K562 (cell line): ENCODE measurements around the gene LRFN4. TPM values are rescaled to one million over a fixed set of nuclear protein-coding genes. Genes with fewer than 3 reads are reported as not detected.
A peak's percentile ranks its signal among the peaks of the same experiment; 100 is the strongest.

ENCODE experiments used
- ARHGAP35 ChIP-seq: fragments of 450-650 bp; IDR thresholded peaks from 2 replicates; pipeline ENCODE4 v1.6.1; 2018; ENCODE audit not compliant: partially characterized antibody
- CHCHD3 ChIP-seq: fragments of 250-450 bp; sonication (Bioruptor Pico); IDR thresholded peaks from 2 replicates; pipeline ENCODE4 v2.1.2; 2022; ENCODE audit warnings: mild to moderate bottlenecking
- DMBX1 ChIP-seq: fragments of 250-450 bp; sonication (Bioruptor Pico); IDR thresholded peaks from 2 replicates; pipeline ENCODE4 v1.8.0; 2022; ENCODE audit warnings: inconsistent platforms, mild to moderate bottlenecking, moderate library complexity, borderline replicate concordance
- EWSR1 ChIP-seq: fragments of 450-650 bp; IDR thresholded peaks from 2 replicates; pipeline ENCODE4 v1.6.1; 2018; ENCODE audit warnings: borderline replicate concordance, mild to moderate bottlenecking, low read depth, moderate library complexity; ENCODE audit not compliant: partially characterized antibody
- HDAC6 ChIP-seq: IDR thresholded peaks from 2 replicates; pipeline ENCODE4 v1.6.1; 2012; ENCODE audit warnings: low read depth, mild to moderate bottlenecking, control low read depth, inconsistent platforms, low read length, moderate library complexity
- LARP7 ChIP-seq: fragments of 450-650 bp; IDR thresholded peaks from 2 replicates; pipeline ENCODE4 v1.6.1; 2016
- MTF1 ChIP-seq: fragments of 250-450 bp; sonication (Bioruptor Pico); IDR thresholded peaks from 2 replicates; pipeline ENCODE4 v1.9.0; 2021; ENCODE audit warnings: moderate library complexity, mild to moderate bottlenecking, inconsistent platforms, borderline replicate concordance
- NFATC3 ChIP-seq: fragments of 450-650 bp; IDR thresholded peaks from 2 replicates; pipeline ENCODE4 v1.6.1; 2017; ENCODE audit warnings: mild to moderate bottlenecking
- PTBP1 ChIP-seq: fragments of 200-400 bp; formaldehyde crosslinking; IDR thresholded peaks from 2 replicates; pipeline ENCODE4 v1.6.1; 2017; ENCODE audit warnings: low read depth, low read length
- ZKSCAN3 ChIP-seq: fragments of 250-450 bp; sonication (Bioruptor Pico); IDR thresholded peaks from 2 replicates; pipeline ENCODE4 v1.4.0; 2020
- ZNF263 ChIP-seq: sonication (generic); formaldehyde crosslinking; IDR thresholded peaks from 2 replicates; pipeline ENCODE4 v1.8.0; 2022; ENCODE audit warnings: mild to moderate bottlenecking, missing genetic modification reagents, borderline replicate concordance
- ZNF79 ChIP-seq: fragments of 250-450 bp; sonication (Bioruptor Pico); IDR thresholded peaks from 2 replicates; pipeline ENCODE4 v1.4.0; 2020; ENCODE audit warnings: low read depth, mild to moderate bottlenecking, moderate library complexity
- polyA plus RNA-seq, 8 experiments: library from polyadenylated mRNA; depleted of rRNA in 4 of 8; stranded (reverse) in 5 of 8; unstranded in 3 of 8; fragments of >200 nt; fragmentation: Nextera tagmentation in 2 of 8; fragmentation: Illumina TruSeq in 1 of 8; extraction: Ambion mirVana in 2 of 8; extraction: Trizol in 1 of 8; gene quantifications; 2 replicates each; pipeline versions ENCODE4 v1.2.1 to v1.2.3, GENCODE V29; 2011 to 2014; ENCODE audit warnings: inconsistent platforms in 1 of 8, missing spikeins in 1 of 8
- total RNA-seq, 7 experiments: library from RNA; depleted of rRNA in 6 of 7; stranded (reverse); fragments of >200 nt in 6 of 7; fragmentation: Illumina TruSeq in 2 of 7; extraction: Trizol in 2 of 7; gene quantifications; 2 replicates each; pipeline versions ENCODE4 v1.2.1 to v1.2.3, GENCODE V29; 2011 to 2021; ENCODE audit warnings: low replicate concordance in 1 of 7
- TF ChIP-seq, protein P1 (sequence below): fragments of 200-800 bp; sonication (Bioruptor generic); IDR thresholded peaks from 2 replicates; pipeline ENCODE4 v1.6.1; 2017; ENCODE audit warnings: missing genetic modification characterization, missing compliant biosample characterization
- TF ChIP-seq, protein P2 (sequence below): fragments of 250-450 bp; sonication (Bioruptor Pico); IDR thresholded peaks from 2 replicates; pipeline ENCODE4 v1.8.0; 2021; ENCODE audit warnings: moderate library complexity, mild to moderate bottlenecking, inconsistent platforms
- TF ChIP-seq, protein P3 (sequence below): fragments of 250-450 bp; sonication (Bioruptor Pico); IDR thresholded peaks from 2 replicates; pipeline ENCODE4 v1.4.0; 2020; ENCODE audit warnings: mild to moderate bottlenecking, moderate library complexity
- TF ChIP-seq, protein P4 (sequence below): sonication (generic); formaldehyde crosslinking; IDR thresholded peaks from 2 replicates; pipeline ENCODE4 v1.8.0; 2023; ENCODE audit warnings: mild to moderate bottlenecking, missing genetic modification reagents
- TF ChIP-seq, protein P5 (sequence below): fragments of 450-650 bp; formaldehyde crosslinking; IDR thresholded peaks from 2 replicates; pipeline ENCODE4 v1.4.0; 2020; ENCODE audit warnings: mild to moderate bottlenecking, moderate library complexity

LRFN4 gene
- total and polyA plus RNA-seq, 9 of the 15 experiments (the other 6 are each of a cell fraction or from before 2014, with no cell fraction given), result 0.10 to 60.1 (median 6.7) TPM

- TF ChIP-seq DMBX1 (CRISPR knock-in tag), result no peak
- TF ChIP-seq LARP7, result no peak
- no peak for TF ChIP-seq PTBP1
- no peak for TF ChIP-seq MTF1
- TF ChIP-seq, protein P1, sequence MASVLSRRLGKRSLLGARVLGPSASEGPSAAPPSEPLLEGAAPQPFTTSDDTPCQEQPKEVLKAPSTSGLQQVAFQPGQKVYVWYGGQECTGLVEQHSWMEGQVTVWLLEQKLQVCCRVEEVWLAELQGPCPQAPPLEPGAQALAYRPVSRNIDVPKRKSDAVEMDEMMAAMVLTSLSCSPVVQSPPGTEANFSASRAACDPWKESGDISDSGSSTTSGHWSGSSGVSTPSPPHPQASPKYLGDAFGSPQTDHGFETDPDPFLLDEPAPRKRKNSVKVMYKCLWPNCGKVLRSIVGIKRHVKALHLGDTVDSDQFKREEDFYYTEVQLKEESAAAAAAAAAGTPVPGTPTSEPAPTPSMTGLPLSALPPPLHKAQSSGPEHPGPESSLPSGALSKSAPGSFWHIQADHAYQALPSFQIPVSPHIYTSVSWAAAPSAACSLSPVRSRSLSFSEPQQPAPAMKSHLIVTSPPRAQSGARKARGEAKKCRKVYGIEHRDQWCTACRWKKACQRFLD (CRISPR knock-in tag), result no peak
- TF ChIP-seq ZNF79, result no peak
- TF ChIP-seq NFATC3, result no peak
- no peak for TF ChIP-seq ZKSCAN3 (CRISPR knock-in tag)
- no peak for TF ChIP-seq ARHGAP35
- no peak for TF ChIP-seq CHCHD3 (CRISPR knock-in tag)
- no peak for TF ChIP-seq EWSR1
- TF ChIP-seq, protein P2, sequence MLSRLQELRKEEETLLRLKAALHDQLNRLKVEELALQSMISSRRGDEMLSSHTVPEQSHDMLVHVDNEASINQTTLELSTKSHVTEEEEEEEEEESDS (CRISPR knock-in tag), result no peak
- TF ChIP-seq, protein P3, sequence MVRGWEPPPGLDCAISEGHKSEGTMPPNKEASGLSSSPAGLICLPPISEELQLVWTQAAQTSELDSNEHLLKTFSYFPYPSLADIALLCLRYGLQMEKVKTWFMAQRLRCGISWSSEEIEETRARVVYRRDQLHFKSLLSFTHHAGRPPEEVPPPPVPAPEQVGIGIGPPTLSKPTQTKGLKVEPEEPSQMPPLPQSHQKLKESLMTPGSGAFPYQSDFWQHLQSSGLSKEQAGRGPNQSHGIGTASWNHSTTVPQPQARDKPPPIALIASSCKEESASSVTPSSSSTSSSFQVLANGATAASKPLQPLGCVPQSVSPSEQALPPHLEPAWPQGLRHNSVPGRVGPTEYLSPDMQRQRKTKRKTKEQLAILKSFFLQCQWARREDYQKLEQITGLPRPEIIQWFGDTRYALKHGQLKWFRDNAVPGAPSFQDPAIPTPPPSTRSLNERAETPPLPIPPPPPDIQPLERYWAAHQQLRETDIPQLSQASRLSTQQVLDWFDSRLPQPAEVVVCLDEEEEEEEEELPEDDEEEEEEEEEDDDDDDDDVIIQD (CRISPR knock-in tag), result no peak
- TF ChIP-seq, protein P4, sequence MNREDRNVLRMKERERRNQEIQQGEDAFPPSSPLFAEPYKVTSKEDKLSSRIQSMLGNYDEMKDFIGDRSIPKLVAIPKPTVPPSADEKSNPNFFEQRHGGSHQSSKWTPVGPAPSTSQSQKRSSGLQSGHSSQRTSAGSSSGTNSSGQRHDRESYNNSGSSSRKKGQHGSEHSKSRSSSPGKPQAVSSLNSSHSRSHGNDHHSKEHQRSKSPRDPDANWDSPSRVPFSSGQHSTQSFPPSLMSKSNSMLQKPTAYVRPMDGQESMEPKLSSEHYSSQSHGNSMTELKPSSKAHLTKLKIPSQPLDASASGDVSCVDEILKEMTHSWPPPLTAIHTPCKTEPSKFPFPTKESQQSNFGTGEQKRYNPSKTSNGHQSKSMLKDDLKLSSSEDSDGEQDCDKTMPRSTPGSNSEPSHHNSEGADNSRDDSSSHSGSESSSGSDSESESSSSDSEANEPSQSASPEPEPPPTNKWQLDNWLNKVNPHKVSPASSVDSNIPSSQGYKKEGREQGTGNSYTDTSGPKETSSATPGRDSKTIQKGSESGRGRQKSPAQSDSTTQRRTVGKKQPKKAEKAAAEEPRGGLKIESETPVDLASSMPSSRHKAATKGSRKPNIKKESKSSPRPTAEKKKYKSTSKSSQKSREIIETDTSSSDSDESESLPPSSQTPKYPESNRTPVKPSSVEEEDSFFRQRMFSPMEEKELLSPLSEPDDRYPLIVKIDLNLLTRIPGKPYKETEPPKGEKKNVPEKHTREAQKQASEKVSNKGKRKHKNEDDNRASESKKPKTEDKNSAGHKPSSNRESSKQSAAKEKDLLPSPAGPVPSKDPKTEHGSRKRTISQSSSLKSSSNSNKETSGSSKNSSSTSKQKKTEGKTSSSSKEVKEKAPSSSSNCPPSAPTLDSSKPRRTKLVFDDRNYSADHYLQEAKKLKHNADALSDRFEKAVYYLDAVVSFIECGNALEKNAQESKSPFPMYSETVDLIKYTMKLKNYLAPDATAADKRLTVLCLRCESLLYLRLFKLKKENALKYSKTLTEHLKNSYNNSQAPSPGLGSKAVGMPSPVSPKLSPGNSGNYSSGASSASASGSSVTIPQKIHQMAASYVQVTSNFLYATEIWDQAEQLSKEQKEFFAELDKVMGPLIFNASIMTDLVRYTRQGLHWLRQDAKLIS (CRISPR knock-in tag), result peak; percentile 59; the same call in 1 of the 2 replicates
- peak; percentile 94 for TF ChIP-seq ZNF263 (CRISPR knock-in tag)
- no peak for TF ChIP-seq HDAC6
- TF ChIP-seq, protein P5, sequence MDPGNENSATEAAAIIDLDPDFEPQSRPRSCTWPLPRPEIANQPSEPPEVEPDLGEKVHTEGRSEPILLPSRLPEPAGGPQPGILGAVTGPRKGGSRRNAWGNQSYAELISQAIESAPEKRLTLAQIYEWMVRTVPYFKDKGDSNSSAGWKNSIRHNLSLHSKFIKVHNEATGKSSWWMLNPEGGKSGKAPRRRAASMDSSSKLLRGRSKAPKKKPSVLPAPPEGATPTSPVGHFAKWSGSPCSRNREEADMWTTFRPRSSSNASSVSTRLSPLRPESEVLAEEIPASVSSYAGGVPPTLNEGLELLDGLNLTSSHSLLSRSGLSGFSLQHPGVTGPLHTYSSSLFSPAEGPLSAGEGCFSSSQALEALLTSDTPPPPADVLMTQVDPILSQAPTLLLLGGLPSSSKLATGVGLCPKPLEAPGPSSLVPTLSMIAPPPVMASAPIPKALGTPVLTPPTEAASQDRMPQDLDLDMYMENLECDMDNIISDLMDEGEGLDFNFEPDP (CRISPR knock-in tag), result no peak
Observed at GRCh38 chr11:66842896-66843775, 13.7 kb upstream of the LRFN4 start, which contains the start of gene RCE1 (continued).
